Measurements from ENCODE around the gene MIAT. TPM values are rescaled to one million over a fixed set of nuclear protein-coding genes. Genes with fewer than 3 reads are reported as not detected.

Gene MIAT
- total RNA-seq, 1 donor from 2014 or later = 0.66 TPM

DNA sequence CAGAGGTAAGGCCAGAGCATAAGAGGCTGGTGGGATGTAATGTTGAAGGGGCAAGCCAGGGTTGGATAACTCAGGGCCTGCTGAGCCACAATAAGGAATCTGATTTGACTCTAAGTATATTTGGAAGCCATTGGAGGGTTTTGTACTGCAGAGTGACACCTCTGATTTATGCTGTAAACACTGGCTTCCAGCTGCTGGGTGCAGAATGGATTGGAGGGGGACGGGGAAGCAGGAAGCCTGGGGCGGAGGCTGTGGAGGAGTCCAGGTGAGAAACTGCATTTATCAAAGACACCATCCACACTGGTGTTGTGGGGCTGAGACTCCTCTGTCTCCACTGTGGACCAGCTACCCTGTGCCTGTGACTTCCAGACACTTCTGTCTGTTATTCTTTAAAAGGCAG is 26.8 kb downstream of the MIAT start:
- intact Hi-C loops (cut with micrococcal nuclease) = no loop called here
- Histone ChIP-seq H3K36me3 (peaks cover 22% of the 10 kb centered on the region), H3K4me1 (peaks cover 10% of the 10 kb centered on the region), H3K27ac (replicated peaks) (no peak overlapping the region), H3K4me3 (no peak overlapping the region), H3K27me3 (ENCODE audit: low read depth) (no peaks in the 10 kb centered on the region), H3K9me3 (replicated peaks) (peaks cover 6% of the 10 kb centered on the region)
- TF ChIP-seq, protein P1, sequence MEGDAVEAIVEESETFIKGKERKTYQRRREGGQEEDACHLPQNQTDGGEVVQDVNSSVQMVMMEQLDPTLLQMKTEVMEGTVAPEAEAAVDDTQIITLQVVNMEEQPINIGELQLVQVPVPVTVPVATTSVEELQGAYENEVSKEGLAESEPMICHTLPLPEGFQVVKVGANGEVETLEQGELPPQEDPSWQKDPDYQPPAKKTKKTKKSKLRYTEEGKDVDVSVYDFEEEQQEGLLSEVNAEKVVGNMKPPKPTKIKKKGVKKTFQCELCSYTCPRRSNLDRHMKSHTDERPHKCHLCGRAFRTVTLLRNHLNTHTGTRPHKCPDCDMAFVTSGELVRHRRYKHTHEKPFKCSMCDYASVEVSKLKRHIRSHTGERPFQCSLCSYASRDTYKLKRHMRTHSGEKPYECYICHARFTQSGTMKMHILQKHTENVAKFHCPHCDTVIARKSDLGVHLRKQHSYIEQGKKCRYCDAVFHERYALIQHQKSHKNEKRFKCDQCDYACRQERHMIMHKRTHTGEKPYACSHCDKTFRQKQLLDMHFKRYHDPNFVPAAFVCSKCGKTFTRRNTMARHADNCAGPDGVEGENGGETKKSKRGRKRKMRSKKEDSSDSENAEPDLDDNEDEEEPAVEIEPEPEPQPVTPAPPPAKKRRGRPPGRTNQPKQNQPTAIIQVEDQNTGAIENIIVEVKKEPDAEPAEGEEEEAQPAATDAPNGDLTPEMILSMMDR (IDR thresholded peaks at IDR 0.05; ENCODE audit: borderline replicate concordance) = no peak
- DNase-seq = no peak

DNA sequence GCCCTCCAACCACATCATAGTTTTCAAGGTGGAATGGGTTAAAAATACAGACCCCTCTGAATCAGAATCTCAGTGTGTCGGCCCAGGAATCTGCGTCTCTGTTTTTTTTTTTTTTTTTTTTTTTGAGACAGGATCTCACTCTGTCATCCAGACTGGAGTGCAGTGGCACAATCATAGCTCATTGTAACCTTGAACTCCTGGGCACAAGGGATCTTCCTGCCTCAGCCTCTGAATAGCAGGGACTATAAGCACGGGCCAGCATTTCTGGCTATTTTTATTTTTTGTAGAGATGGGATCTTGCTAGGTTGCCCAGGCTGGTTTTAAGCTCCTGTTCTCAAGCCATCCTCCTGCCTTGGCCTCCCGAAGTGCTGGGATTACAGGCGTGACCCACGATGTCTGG is 28.2 kb downstream of the MIAT start:
- peaks cover 11% of the 10 kb centered on the region for H3K4me1 ChIP-seq
- H3K27ac ChIP-seq (replicated peaks) = no peak overlapping the region
- TF ChIP-seq, protein P1 (IDR thresholded peaks at IDR 0.05; ENCODE audit: borderline replicate concordance) = no peak
- H3K27me3 ChIP-seq (ENCODE audit: low read depth) = no peaks in the 10 kb centered on the region
- H3K9me3 ChIP-seq (replicated peaks) = peaks cover 6% of the 10 kb centered on the region
- no peak for DNase-seq
- no peak overlapping the region for H3K4me3 ChIP-seq
- peaks cover 20% of the 10 kb centered on the region for H3K36me3 ChIP-seq
- intact Hi-C loops (cut with micrococcal nuclease) = no loop called here

DNA sequence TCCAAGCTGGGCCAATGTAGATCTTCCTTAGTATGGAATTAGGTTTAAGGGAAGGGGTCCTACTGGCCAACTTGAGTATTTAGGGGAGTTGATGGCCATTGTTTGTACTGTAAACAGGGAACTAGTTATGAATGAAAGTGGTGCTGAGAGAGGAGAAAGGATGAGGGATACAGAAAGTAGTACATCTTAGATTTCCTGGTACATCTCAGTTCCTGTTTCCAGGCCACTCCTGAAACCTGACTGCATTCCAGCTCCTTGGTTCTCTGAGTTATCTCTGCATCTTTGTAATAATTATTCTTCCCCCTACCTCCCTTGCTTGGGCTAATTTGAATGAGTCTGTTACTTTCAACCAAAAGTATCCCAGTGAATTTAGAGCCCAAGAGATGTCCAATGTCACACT is 30.1 kb downstream of the MIAT start:
- Histone ChIP-seq H3K36me3 (peaks cover 2% of the 10 kb centered on the region), H3K27ac (replicated peaks) (no peak overlapping the region), H3K4me1 (peaks cover 12% of the 10 kb centered on the region), H3K9me3 (replicated peaks) (peaks cover 1% of the 10 kb centered on the region), H3K27me3 (ENCODE audit: low read depth) (no peaks in the 10 kb centered on the region), H3K4me3 (no peak overlapping the region)
- no peak for DNase-seq
- intact Hi-C loops (cut with micrococcal nuclease) = no loop called here
- TF ChIP-seq, protein P1 (IDR thresholded peaks at IDR 0.05; ENCODE audit: borderline replicate concordance) = no peak

DNA sequence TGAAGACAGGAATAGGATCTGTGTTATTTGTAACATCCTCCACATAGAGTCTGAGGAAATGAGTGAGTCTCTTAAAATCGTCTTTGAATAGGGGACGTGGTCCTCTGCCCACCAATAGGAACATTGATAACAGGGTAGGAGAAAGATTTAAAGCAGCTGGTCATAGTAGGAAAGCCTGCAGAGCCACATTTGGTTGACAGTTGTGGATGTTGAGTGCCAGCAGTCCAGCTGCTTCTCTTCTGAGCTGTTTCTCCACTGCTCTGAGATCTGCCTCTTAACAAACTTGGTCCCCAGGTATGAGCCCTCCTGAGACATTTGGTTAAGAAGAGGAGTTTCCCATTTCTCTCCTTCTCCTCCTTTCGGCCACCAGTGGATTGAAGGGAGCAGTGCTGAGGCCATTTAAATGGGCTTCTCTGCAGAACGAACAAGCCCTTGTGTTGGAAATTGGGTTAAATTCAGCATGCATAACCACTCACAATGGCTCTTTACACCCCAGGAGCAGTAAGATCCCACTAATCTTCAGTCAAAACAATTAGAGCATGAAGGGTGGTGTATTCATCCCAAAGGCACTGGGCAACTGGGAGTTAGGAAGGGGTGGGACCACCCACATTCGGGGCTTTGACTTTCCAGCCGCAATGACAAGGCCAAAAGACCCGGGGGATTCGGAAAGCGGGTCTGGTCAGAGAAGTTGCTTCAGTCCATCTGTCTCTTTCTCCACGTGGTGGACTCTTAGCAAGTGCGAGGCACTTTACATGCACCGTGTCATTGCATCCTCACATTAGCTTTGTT is 32.3 kb downstream of the MIAT start:
- DNase-seq = no peak
- no peak overlapping the region for H3K4me3 ChIP-seq
- H3K4me1 ChIP-seq = peaks cover 12% of the 10 kb centered on the region
- H3K27ac ChIP-seq (replicated peaks) = no peak overlapping the region
- TF ChIP-seq, protein P1 (IDR thresholded peaks at IDR 0.05; ENCODE audit: borderline replicate concordance) = no peak
- peaks cover 3% of the 10 kb centered on the region for H3K9me3 ChIP-seq (replicated peaks)
- intact Hi-C loops (cut with micrococcal nuclease) = no loop called here
- H3K36me3 ChIP-seq = peaks cover 13% of the 10 kb centered on the region
- no peaks in the 10 kb centered on the region for H3K27me3 ChIP-seq (ENCODE audit: low read depth)

DNA sequence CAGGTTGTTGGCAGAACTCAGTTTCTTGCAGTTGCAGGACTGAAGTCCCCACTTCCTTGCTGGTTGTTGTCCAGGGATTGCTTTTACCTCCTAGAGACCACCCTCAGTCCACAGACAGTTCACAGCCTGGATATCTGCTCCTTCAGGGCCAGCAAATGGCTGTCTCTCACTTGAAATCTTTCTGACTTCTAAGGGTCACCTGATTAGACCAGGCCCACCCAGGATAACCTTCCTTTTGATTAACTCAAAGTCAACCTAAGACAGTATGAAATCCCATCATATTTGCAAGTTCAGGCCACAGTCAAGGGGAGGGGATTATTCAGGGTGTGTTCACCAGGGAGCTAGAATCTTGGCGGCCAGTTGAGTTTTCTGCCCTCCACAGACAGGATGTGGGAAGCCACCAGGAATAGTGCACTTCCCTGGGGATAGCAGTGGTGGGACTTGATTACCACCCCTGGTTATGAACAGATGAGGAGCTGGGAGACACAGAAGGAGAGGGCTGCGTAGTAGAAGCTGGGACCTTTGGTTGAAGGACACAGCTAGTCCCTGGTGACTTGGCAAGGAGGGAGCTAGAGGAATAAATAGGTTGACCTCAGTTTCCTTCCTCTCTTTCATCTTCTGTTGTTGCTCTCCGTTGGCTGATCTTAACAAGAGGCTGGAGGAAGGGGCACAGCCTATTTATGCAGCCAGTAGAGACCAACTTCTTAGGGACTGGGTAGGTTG is 33.4 kb downstream of the MIAT start:
- H3K4me3 ChIP-seq = no peak overlapping the region
- peaks cover 21% of the 10 kb centered on the region for H3K36me3 ChIP-seq
- no peaks in the 10 kb centered on the region for H3K27me3 ChIP-seq (ENCODE audit: low read depth)
- H3K9me3 ChIP-seq (replicated peaks) = peaks cover 5% of the 10 kb centered on the region
- TF ChIP-seq, protein P1 (IDR thresholded peaks at IDR 0.05; ENCODE audit: borderline replicate concordance) = no peak
- DNase-seq = no peak
- intact Hi-C loops (cut with micrococcal nuclease) = no loop called here
- peak overlapping the region; percentile 10 for H3K27ac ChIP-seq (replicated peaks)
- peaks cover 12% of the 10 kb centered on the region for H3K4me1 ChIP-seq

Data from left ventricle myocardium inferior (tissue), 1 donor.